ENCODE measurements around the gene GARIN5A. TPM values are rescaled to one million over a fixed set of nuclear protein-coding genes. Genes with fewer than 3 reads are reported as not detected.

The GARIN5A gene
- total RNA-seq, 2 experiments from 2014 or later, result 0.59 to 0.63 TPM

- intact Hi-C loops (cut with micrococcal nuclease; ENCODE audit: unreplicated experiment), result loop anchor here (1.0 kb wide), 1 partner anchor 13 kb away; the partner anchor contains the start of gene SPIB
- Histone ChIP-seq H3K36me3 (ENCODE audit: insufficient read depth, low read length) (peaks cover 30% of the 10 kb centered on the region), H3K4me1 (ENCODE audit: insufficient read depth, low read length, poor library complexity, severe bottlenecking) (peaks cover 87% of the 10 kb centered on the region), H3K4me3 (ENCODE audit: low read depth, low read length, poor library complexity, severe bottlenecking) (peak overlapping the region; percentile 68), H3K9me2 (ENCODE audit: insufficient read depth, low read length) (no peaks in the 10 kb centered on the region), H3K27ac (ENCODE audit: low read depth, low read length, poor library complexity, severe bottlenecking) (peak overlapping the region; percentile 87), H3K9me3 (ENCODE audit: low read length) (no peaks in the 10 kb centered on the region), H3K79me2 (ENCODE audit: insufficient read depth, low read depth, low read length) (no peaks in the 10 kb centered on the region), H3K4me2 (ENCODE audit: low read length) (peak overlapping the region; percentile 96), H4K20me1 (ENCODE audit: insufficient read depth, low read length) (no peaks in the 10 kb centered on the region), H2AFZ (ENCODE audit: low read length) (peak overlapping the region; percentile 27; the same call in 1 of the 2 replicates)
- BruUV-seq (replicated peaks), result no TSS peak
- ChIA-PET POLR2A (interaction anchor here (0.7 kb wide), 1 partner anchor 69 kb away, joined by 3 read pairs; no protein-coding TSS in a partner anchor), CTCF (ENCODE audit: unreplicated experiment) (no interaction called here)
- peak; percentile 87 for DNase-seq (ENCODE audit: low spot score)
- no peak for TF ChIP-seq EZH2phosphoT487 (IDR thresholded peaks at IDR 0.05; ENCODE audit: borderline replicate concordance, low read depth, low read length)
- no peak for TF ChIP-seq CTCF (conservative IDR thresholded peaks at IDR 0.05; ENCODE audit: low read length)
Observed at GRCh38 chr19:50431343-50432220, 45.1 kb downstream of the GARIN5A start.

- Histone ChIP-seq H2AFZ (ENCODE audit: low read length) (peak overlapping the region; percentile 27; the same call in 1 of the 2 replicates), H3K4me3 (ENCODE audit: low read depth, low read length, poor library complexity, severe bottlenecking) (peak overlapping the region; percentile 68), H3K9me3 (ENCODE audit: low read length) (no peaks in the 10 kb centered on the region), H3K79me2 (ENCODE audit: insufficient read depth, low read depth, low read length) (no peaks in the 10 kb centered on the region), H4K20me1 (ENCODE audit: insufficient read depth, low read length) (no peaks in the 10 kb centered on the region), H3K36me3 (ENCODE audit: insufficient read depth, low read length) (peaks cover 34% of the 10 kb centered on the region), H3K4me1 (ENCODE audit: insufficient read depth, low read length, poor library complexity, severe bottlenecking) (peaks cover 80% of the 10 kb centered on the region), H3K9me2 (ENCODE audit: insufficient read depth, low read length) (no peaks in the 10 kb centered on the region), H3K4me2 (ENCODE audit: low read length) (peak overlapping the region; percentile 96), H3K27ac (ENCODE audit: low read depth, low read length, poor library complexity, severe bottlenecking) (peak overlapping the region; percentile 87)
- DNase-seq (ENCODE audit: low spot score), result peak; percentile 64
- no TSS peak for BruUV-seq (replicated peaks)
- intact Hi-C loops (cut with micrococcal nuclease; ENCODE audit: unreplicated experiment), result loop anchor here (1.0 kb wide), 1 partner anchor 13 kb away; the partner anchor contains the start of gene SPIB
- TF ChIP-seq CTCF (conservative IDR thresholded peaks at IDR 0.05; ENCODE audit: low read length), result no peak
- no peak for TF ChIP-seq EZH2phosphoT487 (IDR thresholded peaks at IDR 0.05; ENCODE audit: borderline replicate concordance, low read depth, low read length)
- CTCF ChIA-PET (ENCODE audit: unreplicated experiment), result no interaction called here
- POLR2A ChIA-PET, result no interaction called here
Observed at GRCh38 chr19:50430888-50431342, 45.7 kb downstream of the GARIN5A start.

All from OCI-LY7 (cell line).